Thyroid gland (tissue), 4 donors: ENCODE data around the gene ZNF683.

ENCODE experiments used
- CTCF ChIP-seq, 6 experiments: fragments of 200-600 bp in 3 of 6; fragments of 450-650 bp in 3 of 6; sonication (generic) in 3 of 6; IDR thresholded peaks; one replicate each; pipeline ENCODE4 v1.5.1; 2016 to 2019; ENCODE audit warnings: antibody characterized with exemption in 6 of 6, mild to moderate bottlenecking in 2 of 6, inconsistent platforms in 1 of 6, moderate library complexity in 1 of 6
- POLR2A ChIP-seq, 2 donors: fragments of 450-650 bp; IDR thresholded peaks; one replicate each; pipeline ENCODE4 v1.6.1; 2017; ENCODE audit warnings: antibody characterized with exemption in 2 of 2, mild to moderate bottlenecking in 2 of 2, moderate library complexity in 1 of 2

- TF ChIP-seq POLR2A (IDR thresholded peaks at IDR 0.05) (no peak), CTCF (IDR thresholded peaks at IDR 0.05) (no peak)
These were observed 14.9 kb upstream of the ZNF683 start for GRCh38 chr1:26387447-26387846.
